ENCODE measurements around the gene IPO7.
"Not testable (repeated sequence)": the region's sequence is repeated elsewhere in the genome, so short reads cannot be mapped to it uniquely, and the experiment has no call there.

GRCh38 chr11:9360862-9361622 lies 23.4 kb upstream of the IPO7 start:
- TF ChIP-seq CTCF, POLR2A (IDR thresholded peaks at IDR 0.05): not testable (repeated sequence)
